Measurements from ENCODE around the gene IMP3.

The IMP3 gene

DNA sequence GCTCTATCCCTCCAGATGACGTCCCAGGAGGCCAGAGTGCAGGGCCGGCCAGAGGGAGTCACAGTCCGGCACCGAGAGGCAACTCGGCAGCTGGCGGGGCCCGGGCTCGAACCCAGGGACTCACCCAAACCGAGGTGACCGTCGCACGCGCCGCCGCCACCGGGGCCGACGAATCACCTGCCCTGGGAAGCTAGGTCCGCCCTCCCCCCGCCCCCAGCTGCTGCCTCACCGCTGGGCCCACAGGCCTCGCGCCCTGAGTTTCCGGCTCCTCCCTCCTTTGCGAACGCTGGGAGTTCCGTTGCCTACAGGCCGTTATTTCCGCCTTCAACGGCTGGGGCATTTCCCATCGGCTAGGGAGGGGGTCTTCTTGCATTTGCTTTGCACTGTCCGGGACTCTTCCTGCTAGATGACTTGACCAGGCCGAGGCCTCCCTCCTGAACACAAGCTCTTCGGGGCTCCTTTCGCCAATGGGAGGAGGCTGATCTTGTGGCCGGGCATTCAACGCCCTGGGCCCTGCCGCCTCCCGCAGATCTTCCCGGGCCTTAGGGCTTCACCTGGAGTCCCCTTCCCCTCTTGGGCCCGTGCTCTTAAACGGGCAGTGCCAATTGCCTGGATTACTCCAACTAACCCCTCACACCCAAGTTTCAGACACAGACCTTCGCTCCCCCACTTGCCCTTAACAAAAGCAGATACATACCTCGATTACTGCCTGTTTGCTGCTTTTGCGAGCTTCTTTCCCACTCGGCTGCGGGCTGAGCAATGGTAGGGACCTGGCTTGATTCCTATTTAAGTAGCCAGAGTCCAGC is 14.3 kb downstream of the IMP3 start, which contains the start of gene SNUPN:
TSS of gene SNUPN (minus strand) at position 184 of the 806 bp plus-strand sequence. CDS start 4,674 bp downstream, outside the sequence.
- TF ChIP-seq YY1 (IDR thresholded peaks at IDR 0.05; ENCODE audit: low read depth) (no peak), EGR1 (IDR thresholded peaks at IDR 0.05) (no peak), TCF12 (IDR thresholded peaks at IDR 0.05; ENCODE audit: low read depth) (0 out of 2 replicates have a peak, but pooled peaks have one; percentile 18), MAX (IDR thresholded peaks at IDR 0.05) (peak; percentile 75; the same call in 1 of the 2 replicates), TAF1 (IDR thresholded peaks at IDR 0.05; ENCODE audit: low read depth) (peak; percentile 57), RAD21 (IDR thresholded peaks at IDR 0.05; ENCODE audit: low read depth) (no peak), EP300 (IDR thresholded peaks at IDR 0.05; ENCODE audit: borderline replicate concordance) (no peak), FOXM1 (IDR thresholded peaks at IDR 0.05; ENCODE audit: borderline replicate concordance, low read depth) (no peak), NFIC (IDR thresholded peaks at IDR 0.05) (no peak), CEBPB (IDR thresholded peaks at IDR 0.05) (no peak), TEAD4 (IDR thresholded peaks at IDR 0.05) (peak; percentile 36), CREB1 (IDR thresholded peaks at IDR 0.05; ENCODE audit: low read depth) (no peak), ZBTB7A (IDR thresholded peaks at IDR 0.05; ENCODE audit: low read depth) (no peak), USF1 (IDR thresholded peaks at IDR 0.05) (peak; percentile 40; the same call in 1 of the 2 replicates)
- TF ChIP-seq, protein P1, sequence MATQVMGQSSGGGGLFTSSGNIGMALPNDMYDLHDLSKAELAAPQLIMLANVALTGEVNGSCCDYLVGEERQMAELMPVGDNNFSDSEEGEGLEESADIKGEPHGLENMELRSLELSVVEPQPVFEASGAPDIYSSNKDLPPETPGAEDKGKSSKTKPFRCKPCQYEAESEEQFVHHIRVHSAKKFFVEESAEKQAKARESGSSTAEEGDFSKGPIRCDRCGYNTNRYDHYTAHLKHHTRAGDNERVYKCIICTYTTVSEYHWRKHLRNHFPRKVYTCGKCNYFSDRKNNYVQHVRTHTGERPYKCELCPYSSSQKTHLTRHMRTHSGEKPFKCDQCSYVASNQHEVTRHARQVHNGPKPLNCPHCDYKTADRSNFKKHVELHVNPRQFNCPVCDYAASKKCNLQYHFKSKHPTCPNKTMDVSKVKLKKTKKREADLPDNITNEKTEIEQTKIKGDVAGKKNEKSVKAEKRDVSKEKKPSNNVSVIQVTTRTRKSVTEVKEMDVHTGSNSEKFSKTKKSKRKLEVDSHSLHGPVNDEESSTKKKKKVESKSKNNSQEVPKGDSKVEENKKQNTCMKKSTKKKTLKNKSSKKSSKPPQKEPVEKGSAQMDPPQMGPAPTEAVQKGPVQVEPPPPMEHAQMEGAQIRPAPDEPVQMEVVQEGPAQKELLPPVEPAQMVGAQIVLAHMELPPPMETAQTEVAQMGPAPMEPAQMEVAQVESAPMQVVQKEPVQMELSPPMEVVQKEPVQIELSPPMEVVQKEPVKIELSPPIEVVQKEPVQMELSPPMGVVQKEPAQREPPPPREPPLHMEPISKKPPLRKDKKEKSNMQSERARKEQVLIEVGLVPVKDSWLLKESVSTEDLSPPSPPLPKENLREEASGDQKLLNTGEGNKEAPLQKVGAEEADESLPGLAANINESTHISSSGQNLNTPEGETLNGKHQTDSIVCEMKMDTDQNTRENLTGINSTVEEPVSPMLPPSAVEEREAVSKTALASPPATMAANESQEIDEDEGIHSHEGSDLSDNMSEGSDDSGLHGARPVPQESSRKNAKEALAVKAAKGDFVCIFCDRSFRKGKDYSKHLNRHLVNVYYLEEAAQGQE (IDR thresholded peaks at IDR 0.05; ENCODE audit: low read depth), result no peak

GRCh38 chr15:75622505-75622904 is 17.5 kb downstream of the IMP3 start:
- TF ChIP-seq NFIC (IDR thresholded peaks at IDR 0.05) (no peak), ZBTB7A (IDR thresholded peaks at IDR 0.05; ENCODE audit: low read depth) (no peak), TEAD4 (IDR thresholded peaks at IDR 0.05) (no peak), FOXM1 (IDR thresholded peaks at IDR 0.05; ENCODE audit: borderline replicate concordance, low read depth) (no peak), RAD21 (IDR thresholded peaks at IDR 0.05; ENCODE audit: low read depth) (no peak), CREB1 (IDR thresholded peaks at IDR 0.05; ENCODE audit: low read depth) (no peak), CEBPB (IDR thresholded peaks at IDR 0.05) (no peak)
- TF ChIP-seq, protein P1 (IDR thresholded peaks at IDR 0.05; ENCODE audit: low read depth), result no peak

- TF ChIP-seq, protein P1 (IDR thresholded peaks at IDR 0.05; ENCODE audit: low read depth), result no peak
- TF ChIP-seq TCF12 (IDR thresholded peaks at IDR 0.05; ENCODE audit: low read depth) (no peak), EP300 (IDR thresholded peaks at IDR 0.05; ENCODE audit: borderline replicate concordance) (no peak), RAD21 (IDR thresholded peaks at IDR 0.05; ENCODE audit: low read depth) (no peak)
Measured at GRCh38 chr15:75620841-75621391, 19.1 kb downstream of the IMP3 start.

GRCh38 chr15:75620058-75620820 is 19.8 kb downstream of the IMP3 start:
- TF ChIP-seq CEBPB (IDR thresholded peaks at IDR 0.05), result no peak
- TF ChIP-seq ZBTB7A (IDR thresholded peaks at IDR 0.05; ENCODE audit: low read depth), result no peak
- no peak for TF ChIP-seq RAD21 (IDR thresholded peaks at IDR 0.05; ENCODE audit: low read depth)
- TF ChIP-seq TAF1 (IDR thresholded peaks at IDR 0.05; ENCODE audit: low read depth), result no peak
- TF ChIP-seq MAX (IDR thresholded peaks at IDR 0.05), result no peak
- TF ChIP-seq USF1 (IDR thresholded peaks at IDR 0.05), result no peak
- TF ChIP-seq TEAD4 (IDR thresholded peaks at IDR 0.05), result no peak
- TF ChIP-seq EP300 (IDR thresholded peaks at IDR 0.05; ENCODE audit: borderline replicate concordance), result no peak
- TF ChIP-seq CREB1 (IDR thresholded peaks at IDR 0.05; ENCODE audit: low read depth), result no peak
- TF ChIP-seq, protein P1 (IDR thresholded peaks at IDR 0.05; ENCODE audit: low read depth), result no peak
- TF ChIP-seq NFIC (IDR thresholded peaks at IDR 0.05), result no peak
- no peak for TF ChIP-seq TCF12 (IDR thresholded peaks at IDR 0.05; ENCODE audit: low read depth)
- TF ChIP-seq YY1 (IDR thresholded peaks at IDR 0.05; ENCODE audit: low read depth), result no peak
- no peak for TF ChIP-seq EGR1 (IDR thresholded peaks at IDR 0.05)
- no peak for TF ChIP-seq FOXM1 (IDR thresholded peaks at IDR 0.05; ENCODE audit: borderline replicate concordance, low read depth)
